PC-9 (cell line): ENCODE results near the gene OR10H2. TPM values are rescaled to one million over a fixed set of nuclear protein-coding genes. Genes with fewer than 3 reads are reported as not detected.

Experiments
- BruUV-seq: library from RNA; stranded (reverse); fragments of 400-500 nt; replicated peaks from 2 replicates; lab custom pipeline; 2021; lab: Mats Ljungman, UMichigan
- CTCF ChIA-PET: fragments of 300-600 bp; sonication (Branson Sonifier 250); formaldehyde crosslinking; loops from one replicate; lab custom pipeline; 2022; ENCODE audit warnings: antibody characterized with exemption; lab: Charles Lee
- POLR2A ChIA-PET: fragments of 300-600 bp; sonication (Branson Sonifier 250); formaldehyde crosslinking; loops from one replicate; lab custom pipeline; 2022; ENCODE audit warnings: antibody characterized with exemption; ENCODE audit not compliant: unreplicated experiment; lab: Charles Lee
- DNase-seq, 2 experiments: peaks; one replicate each; pipeline versions ENCODE4 v3.0.0 to v3.0.0-alpha.2; 2015 to 2022; ENCODE audit warnings: mixed read lengths in 1 of 2
- H2AFZ ChIP-seq: fragments of 200-600 bp; sonication (generic); 2 replicates; pipeline ENCODE4 v1.8.1; 2017; ENCODE audit warnings: antibody characterized with exemption
- H3F3A ChIP-seq: fragments of 200-600 bp; sonication (generic); 2 replicates; pipeline ENCODE4 v1.8.1; 2017; ENCODE audit warnings: antibody characterized with exemption, mild to moderate bottlenecking, low read depth; ENCODE audit not compliant: insufficient read depth
- H3K27ac ChIP-seq: fragments of 200-600 bp; sonication (generic); 2 replicates; pipeline ENCODE4 v1.6.1; 2016; ENCODE audit warnings: mixed run types
- H3K27me3 ChIP-seq: fragments of 200-600 bp; sonication (generic); 2 replicates; pipeline ENCODE4 v1.6.1; 2016; ENCODE audit warnings: low read depth, mixed run types; ENCODE audit not compliant: insufficient read depth
- H3K36me3 ChIP-seq: fragments of 200-600 bp; sonication (generic); 2 replicates; pipeline ENCODE4 v1.6.1; 2016; ENCODE audit warnings: low read depth, mixed run types
- H3K4me1 ChIP-seq: fragments of 200-600 bp; sonication (generic); replicated peaks from 2 replicates; pipeline ENCODE4 v1.6.1; 2016; ENCODE audit warnings: mixed run types; ENCODE audit not compliant: insufficient read depth
- H3K4me2 ChIP-seq: fragments of 200-600 bp; sonication (generic); 2 replicates; pipeline ENCODE4 v1.6.1; 2017; ENCODE audit warnings: mixed run types
- H3K4me3 ChIP-seq: fragments of 200-600 bp; sonication (generic); 2 replicates; pipeline ENCODE4 v1.6.1; 2016; ENCODE audit warnings: mixed run types
- H3K79me2 ChIP-seq: fragments of 200-600 bp; sonication (generic); 2 replicates; pipeline ENCODE4 v1.6.1; 2017; ENCODE audit warnings: low read depth, mixed run types
- H3K9me2 ChIP-seq: fragments of 200-600 bp; sonication (generic); 2 replicates; pipeline ENCODE4 v1.8.1; 2017; ENCODE audit warnings: mild to moderate bottlenecking; ENCODE audit not compliant: insufficient read depth
- H3K9me3 ChIP-seq: fragments of 200-600 bp; sonication (generic); 2 replicates; pipeline ENCODE4 v1.8.1; 2016; ENCODE audit warnings: low read depth; ENCODE audit not compliant: insufficient read depth
- H4K20me1 ChIP-seq: fragments of 200-600 bp; sonication (generic); 2 replicates; pipeline ENCODE4 v1.8.1; 2017; ENCODE audit not compliant: insufficient read depth
- CTCF ChIP-seq: fragments of 200-600 bp; sonication (generic); conservative IDR thresholded peaks from 2 replicates; pipeline ENCODE4 v1.6.1; 2017; ENCODE audit warnings: mixed run types, antibody characterized with exemption, mild to moderate bottlenecking, moderate library complexity
- EZH2 ChIP-seq: fragments of 200-600 bp; sonication (generic); IDR thresholded peaks from 2 replicates; pipeline ENCODE4 v1.8.0; 2017; ENCODE audit warnings: antibody characterized with exemption, low read depth
- intact Hi-C: fragments of 100-400 bp; cut with micrococcal nuclease; formaldehyde crosslinking; loops from one replicate; pipeline ENCODE4 v1.10.0; 2022; ENCODE audit not compliant: unreplicated experiment
- total RNA-seq: library from RNA; stranded (reverse); gene quantifications from 2 replicates; pipeline ENCODE4 v1.2.3, GENCODE V29; 2021

Gene OR10H2
- total RNA-seq, 1 experiment from 2014 or later = not detected

- Histone ChIP-seq H3K27me3 (peaks cover 64% of the 10 kb centered on the region), H3K4me2 (no peak overlapping the region), H3K9me3 (no peaks in the 10 kb centered on the region), H4K20me1 (no peaks in the 10 kb centered on the region), H3K4me1 (peaks cover 11% of the 10 kb centered on the region; the same call in 1 of the 2 replicates), H3K79me2 (no peaks in the 10 kb centered on the region), H3K36me3 (no peaks in the 10 kb centered on the region), H3K27ac (no peak overlapping the region), H2AFZ (no peak overlapping the region), H3F3A (peaks cover 15% of the 10 kb centered on the region), H3K9me2 (no peaks in the 10 kb centered on the region), H3K4me3 (no peak overlapping the region)
- intact Hi-C loops = no loop called here
- POLR2A ChIA-PET = no interaction called here
- no TSS peak for BruUV-seq
- CTCF ChIA-PET = no interaction called here
- no peak for DNase-seq
- TF ChIP-seq EZH2 (no peak), CTCF (no peak)
These were observed 48.4 kb downstream of the OR10H2 start for GRCh38 chr19:15776264-15776663.

GRCh38 chr19:15776991-15777970, 49.5 kb downstream of the OR10H2 start:
- no peak for DNase-seq
- no peak overlapping the region for H2AFZ ChIP-seq
- H3K4me3 ChIP-seq = no peak overlapping the region
- BruUV-seq = no TSS peak
- H3K27ac ChIP-seq = no peak overlapping the region
- H3F3A ChIP-seq = peaks cover 15% of the 10 kb centered on the region
- no peaks in the 10 kb centered on the region for H4K20me1 ChIP-seq
- peaks cover 55% of the 10 kb centered on the region for H3K27me3 ChIP-seq
- TF ChIP-seq CTCF (no peak), EZH2 (no peak)
- ChIA-PET POLR2A (no interaction called here), CTCF (no interaction called here)
- H3K79me2 ChIP-seq = no peaks in the 10 kb centered on the region
- no peaks in the 10 kb centered on the region for H3K36me3 ChIP-seq
- H3K4me1 ChIP-seq = peaks cover 11% of the 10 kb centered on the region; the same call in 1 of the 2 replicates
- intact Hi-C loops = no loop called here
- H3K9me3 ChIP-seq = no peaks in the 10 kb centered on the region
- H3K4me2 ChIP-seq = no peak overlapping the region
- H3K9me2 ChIP-seq = no peaks in the 10 kb centered on the region

Other genes starting within 250 kb of the OR10H2 start
- not detected in 2 replicates for gene PGLYRP2, start 248.5 kb upstream of the OR10H2 start, total RNA-seq
- not detected in 2 replicates for gene CYP4F22, start 219.5 kb upstream of the OR10H2 start, total RNA-seq
- gene CYP4F8, start 112.8 kb upstream of the OR10H2 start, total RNA-seq = not detected in 2 replicates
- 57.6 and 70.7 TPM in 2 replicates for gene CYP4F3, start 87.1 kb upstream of the OR10H2 start, total RNA-seq
- gene CYP4F12, start 54.9 kb upstream of the OR10H2 start, total RNA-seq = 5.7 and 8.1 TPM in 2 replicates
- gene OR10H3, start 10.0 kb downstream of the OR10H2 start, total RNA-seq = not detected in 2 replicates
- not detected in 2 replicates for gene OR10H5, start 59.6 kb downstream of the OR10H2 start, total RNA-seq
- 0.20 TPM in 1 of 2 replicates, not detected in the other for gene OR10H1, start 87.6 kb downstream of the OR10H2 start, total RNA-seq
- 0.31 and 1.1 TPM in 2 replicates for gene CYP4F2, start 170.1 kb downstream of the OR10H2 start, total RNA-seq
- gene CYP4F11, start 206.5 kb downstream of the OR10H2 start, total RNA-seq = 152 and 187 TPM in 2 replicates
- gene OR10H4, start 221.0 kb downstream of the OR10H2 start, total RNA-seq = not detected in 2 replicates